ENCODE measurements around the gene ECI1.

Gene ECI1

DNA sequence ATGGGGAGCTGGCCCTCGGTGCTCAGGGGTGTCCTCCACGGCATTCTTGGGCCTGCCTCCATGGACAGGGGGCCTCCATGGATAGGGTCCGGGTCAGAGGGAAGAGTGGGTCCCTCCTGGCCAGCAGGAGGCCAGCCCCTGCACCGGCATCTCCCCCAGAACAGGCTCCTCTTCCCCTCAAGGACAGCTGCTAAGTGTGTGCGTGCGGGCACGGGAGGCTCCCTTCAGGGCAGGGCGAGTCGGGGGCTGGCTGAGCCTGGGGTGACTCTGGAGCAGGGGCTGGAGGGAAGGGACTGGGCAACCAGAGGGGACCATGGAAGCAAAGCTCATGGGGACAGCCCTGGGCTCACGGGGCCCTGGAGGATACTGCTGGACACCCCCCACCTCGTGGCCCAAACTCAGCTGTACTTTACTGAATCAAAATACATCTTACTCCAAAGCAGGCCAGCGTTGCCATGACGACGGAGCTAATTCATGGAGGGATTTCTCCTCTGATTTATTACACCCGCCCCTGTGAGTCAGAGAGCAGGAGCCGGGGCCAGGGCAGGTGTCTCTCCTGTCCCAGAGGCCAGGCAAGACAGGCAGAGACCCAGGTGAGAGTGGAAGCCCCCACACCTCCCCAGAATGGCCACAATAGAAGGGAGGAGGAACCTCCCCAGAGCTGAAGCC lies 57.1 kb downstream of the ECI1 start:
- DNase-seq: no peak

- DNase-seq: no peak
These were observed 60.0 kb downstream of the ECI1 start for GRCh38 chr16:2191446-2191706.

- DNase-seq: no peak
These were observed 60.5 kb downstream of the ECI1 start for GRCh38 chr16:2190659-2191445.

DNA sequence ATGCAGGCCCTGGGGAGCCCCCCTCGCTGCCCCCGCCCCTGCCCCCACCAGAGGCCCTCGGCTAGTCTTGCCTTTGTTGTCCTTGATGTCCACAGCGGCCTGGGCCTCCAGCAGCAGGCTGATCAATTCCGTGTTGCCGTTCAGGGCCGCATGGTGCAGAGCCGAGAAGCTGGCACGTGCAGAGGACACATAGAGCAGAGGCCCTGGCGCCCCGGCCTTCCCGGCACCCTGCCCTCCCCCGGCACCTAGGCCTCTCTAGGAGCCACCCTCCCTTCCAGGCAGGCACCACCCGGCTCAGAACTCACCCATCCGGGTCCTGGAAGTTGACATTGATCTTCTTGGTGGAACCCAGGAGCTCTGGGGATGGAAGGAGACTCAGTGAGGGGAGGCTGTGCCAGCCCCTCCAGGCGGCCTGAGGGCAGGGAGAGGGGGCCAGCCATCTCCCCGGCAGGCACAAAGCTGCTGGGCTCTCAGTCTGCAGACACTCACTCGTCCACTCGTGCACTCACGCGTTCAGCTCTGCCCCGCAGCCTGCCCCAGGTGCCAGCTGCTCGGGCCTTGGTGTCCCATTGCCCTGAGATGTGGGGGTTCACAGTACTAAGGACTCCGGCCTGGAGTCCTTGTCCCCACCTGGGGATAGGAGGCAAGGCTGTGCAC lies 61.3 kb downstream of the ECI1 start:
- DNase-seq: no peak

All from DMS 273 treated with DMSO at 0.1 percent for 48 hours (cell line).